Adrenal gland (tissue), 12 donors: ENCODE data around the gene DNAH11. TPM values are rescaled to one million over a fixed set of nuclear protein-coding genes. Genes with fewer than 3 reads are reported as not detected.

Experiments used
- DNase-seq, 7 donors: peaks; one replicate each; pipeline ENCODE4 v3.0.0-alpha.2; 2019 to 2020
- H3K27ac ChIP-seq, 5 donors: fragments of 200-600 bp; sonication (generic) in 4 of 5; 1 replicate in 3 of 5; 2 replicates in 2 of 5; pipeline versions ENCODE4 v1.5.1 to v1.8.0; 2016 to 2020; ENCODE audit warnings: mild to moderate bottlenecking in 1 of 5
- H3K27me3 ChIP-seq: fragments of 200-600 bp; 2 replicates; pipeline ENCODE4 v1.8.0; 2021
- H3K36me3 ChIP-seq, 2 donors: fragments of 200-600 bp; replicated peaks in 1 of 2; 1 replicate in 1 of 2; 2 replicates in 1 of 2; pipeline versions ENCODE4 v1.5.1 to v1.8.0; 2018 to 2022
- H3K4me1 ChIP-seq, 2 donors: fragments of 200-600 bp; replicated peaks in 1 of 2; 1 replicate in 1 of 2; 2 replicates in 1 of 2; pipeline versions ENCODE4 v1.5.1 to v1.8.0; 2018 to 2021
- H3K4me3 ChIP-seq, 4 donors: fragments of 200-600 bp; sonication (generic) in 3 of 4; one replicate each; pipeline ENCODE4 v1.5.1; 2016 to 2018
- H3K9me3 ChIP-seq, 3 donors: fragments of 200-600 bp; sonication (generic) in 1 of 3; replicated peaks in 1 of 3; 1 replicate in 2 of 3; 2 replicates in 1 of 3; pipeline versions ENCODE4 v1.5.1 to v1.8.0; 2016 to 2021
- POLR2A ChIP-seq, 2 donors: fragments of 450-650 bp; IDR thresholded peaks; one replicate each; pipeline ENCODE4 v1.6.1; 2017; ENCODE audit warnings: antibody characterized with exemption in 2 of 2, mild to moderate bottlenecking in 2 of 2, moderate library complexity in 1 of 2
- WGBS, 4 donors: extraction: QIAGEN DNeasy Blood & Tissue Kit in 2 of 4; methylation state at CpG; one replicate each; pipeline versions ENCODE4 v1.1.5 to v1.1.7; 2013 to 2017; 5-methylcytosine and 5-hydroxymethylcytosine counted together
- intact Hi-C, 2 donors: fragments of 100-400 bp; cut with DNase I; formaldehyde crosslinking; loops; one replicate each; pipeline versions ENCODE4 v1.14.1 to v1.15.0; 2022 to 2023
- polyA plus RNA-seq, 3 donors: library from polyadenylated mRNA; stranded (reverse); fragments of 200-250 nt in 2 of 3; fragments of 350-450 nt in 1 of 3; fragmentation: Illumina TruSeq in 1 of 3; extraction: RNeasy Lipid Tissue Mini Kit (QIAGEN cat#74804) in 1 of 3; gene quantifications; one replicate each; pipeline ENCODE4 v1.2.3, GENCODE V29; 2013 to 2014
- total RNA-seq, 9 donors: library from RNA; depleted of rRNA in 4 of 9; stranded (reverse); fragments of >200 nt in 4 of 9; fragments of 120-200 nt in 1 of 9; fragmentation: NEBNext Ultra II Directional in 1 of 9; extraction: Animal tissue kit (Norgen Biotek cat#: 25700) in 1 of 9; gene quantifications; one replicate each; pipeline versions ENCODE4 v1.1.0 to v1.2.4, GENCODE V29; 2013 to 2023
- TF ChIP-seq, protein P1 (sequence below), 6 experiments: fragments of 450-650 bp in 4 of 6; fragments of 200-600 bp in 2 of 6; sonication (generic) in 1 of 6; IDR thresholded peaks; 1 replicate in 5 of 6; 2 replicates in 1 of 6; pipeline versions ENCODE4 v1.5.1 to v1.8.0; 2016 to 2021; ENCODE audit warnings: antibody characterized with exemption in 6 of 6, mild to moderate bottlenecking in 2 of 6, moderate library complexity in 1 of 6
- donor health status: healthy with polysubstance abuse.
- donor health status: Bipolar disorder and iron deficiency.
- donor health status: DM: yes; HTN: yes; CAD: no.
- donor health status: DM: no; HTN: no; CAD: no.
- donor health status: DM: no; HTN: no; CAD: no.
- donor health status: DM: yes; HTN: yes; CAD: no.

Gene DNAH11
- total and polyA plus RNA-seq, 12 donors = 5.1 to 77.7 (median 23.1) TPM

DNA sequence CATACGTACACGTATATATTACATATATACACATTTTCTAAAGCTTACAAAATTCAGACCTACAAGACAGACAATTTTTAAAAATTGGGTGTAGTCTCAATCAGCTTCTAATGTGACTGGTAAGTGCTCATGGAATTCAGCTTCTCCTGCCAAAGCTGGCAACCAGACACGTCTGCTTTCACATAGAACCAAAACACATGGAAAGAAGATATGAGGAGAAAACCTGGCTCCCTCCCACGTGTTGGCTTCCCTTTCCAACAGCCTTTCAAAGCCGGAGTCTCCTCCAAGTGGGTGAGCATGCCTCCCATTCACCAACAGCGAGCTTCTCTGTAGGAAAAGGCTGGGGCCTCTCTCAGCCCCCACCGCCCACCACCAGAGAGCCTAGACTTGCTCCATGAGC, 369.5 kb downstream of the DNAH11 start:
- Histone ChIP-seq H3K36me3 (no peaks in the 10 kb centered on the region), H3K9me3 (no peaks in the 10 kb centered on the region), H3K27ac (no peak overlapping the region), H3K4me3 (no peak overlapping the region), H3K27me3 (no peaks in the 10 kb centered on the region), H3K4me1 (no peaks in the 10 kb centered on the region)
- DNase-seq = no peak
- intact Hi-C loops = no loop called here
- TF ChIP-seq, protein P1, sequence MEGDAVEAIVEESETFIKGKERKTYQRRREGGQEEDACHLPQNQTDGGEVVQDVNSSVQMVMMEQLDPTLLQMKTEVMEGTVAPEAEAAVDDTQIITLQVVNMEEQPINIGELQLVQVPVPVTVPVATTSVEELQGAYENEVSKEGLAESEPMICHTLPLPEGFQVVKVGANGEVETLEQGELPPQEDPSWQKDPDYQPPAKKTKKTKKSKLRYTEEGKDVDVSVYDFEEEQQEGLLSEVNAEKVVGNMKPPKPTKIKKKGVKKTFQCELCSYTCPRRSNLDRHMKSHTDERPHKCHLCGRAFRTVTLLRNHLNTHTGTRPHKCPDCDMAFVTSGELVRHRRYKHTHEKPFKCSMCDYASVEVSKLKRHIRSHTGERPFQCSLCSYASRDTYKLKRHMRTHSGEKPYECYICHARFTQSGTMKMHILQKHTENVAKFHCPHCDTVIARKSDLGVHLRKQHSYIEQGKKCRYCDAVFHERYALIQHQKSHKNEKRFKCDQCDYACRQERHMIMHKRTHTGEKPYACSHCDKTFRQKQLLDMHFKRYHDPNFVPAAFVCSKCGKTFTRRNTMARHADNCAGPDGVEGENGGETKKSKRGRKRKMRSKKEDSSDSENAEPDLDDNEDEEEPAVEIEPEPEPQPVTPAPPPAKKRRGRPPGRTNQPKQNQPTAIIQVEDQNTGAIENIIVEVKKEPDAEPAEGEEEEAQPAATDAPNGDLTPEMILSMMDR (IDR thresholded peaks at IDR 0.05) = no peak
- no peak for TF ChIP-seq POLR2A (IDR thresholded peaks at IDR 0.05)
- WGBS, 4 donors = 79 to 84% (median 82%) methylated on average over 3 to 7 of the region's 7 CpGs

DNA sequence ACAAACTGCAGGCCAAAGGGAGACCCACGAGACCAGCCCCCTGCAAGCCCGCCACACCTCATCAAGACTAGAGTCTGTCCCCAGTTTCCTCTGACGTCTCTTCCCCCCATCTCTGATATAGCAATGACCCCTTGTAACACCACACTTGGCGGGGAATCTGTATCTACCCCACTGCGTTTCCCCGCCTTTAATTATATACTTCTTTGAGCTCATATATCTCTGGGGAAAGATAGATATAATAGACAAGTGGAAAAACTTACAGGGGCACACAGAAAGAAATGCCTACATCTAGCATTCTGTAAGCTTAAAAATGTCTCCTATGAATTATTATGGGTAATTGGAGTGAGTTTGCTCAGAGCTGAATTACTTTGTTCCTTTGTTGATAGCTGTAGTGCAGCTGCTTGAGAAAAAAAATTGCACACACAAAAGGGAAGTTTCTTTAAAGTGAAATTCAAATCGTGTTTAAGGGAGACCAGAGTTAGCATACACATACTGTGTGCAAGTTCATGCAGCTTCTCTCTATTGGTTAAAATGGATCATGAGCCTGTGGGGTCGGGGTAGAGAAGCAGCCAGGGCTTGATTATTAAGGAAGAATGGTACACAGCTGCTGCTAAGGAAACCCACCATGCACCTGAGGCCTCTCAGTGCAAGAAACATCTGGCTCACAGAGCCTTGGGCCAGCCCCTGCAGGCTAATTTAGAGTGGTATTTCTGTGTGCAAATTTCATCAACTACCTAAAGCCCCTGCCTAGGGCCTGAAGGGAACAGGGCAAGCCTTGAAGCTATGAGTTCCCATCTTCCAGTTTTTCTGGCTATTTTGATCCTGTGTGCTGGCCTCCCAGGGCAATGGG, 370.3 kb downstream of the DNAH11 start:
- intact Hi-C loops = no loop called here
- H3K27ac ChIP-seq = no peak overlapping the region
- WGBS, 4 donors = 76 to 85% (median 81%) methylated on average over 8 of the region's 8 CpGs
- TF ChIP-seq POLR2A (IDR thresholded peaks at IDR 0.05) = no peak
- H3K27me3 ChIP-seq = no peaks in the 10 kb centered on the region
- no peaks in the 10 kb centered on the region for H3K36me3 ChIP-seq
- H3K4me3 ChIP-seq = no peak overlapping the region
- no peak for DNase-seq
- no peaks in the 10 kb centered on the region for H3K9me3 ChIP-seq
- H3K4me1 ChIP-seq = no peaks in the 10 kb centered on the region

GRCh38 chr7:21914671-21915070, 371.8 kb downstream of the DNAH11 start:
- no peaks in the 10 kb centered on the region for H3K27me3 ChIP-seq
- no peak overlapping the region for H3K27ac ChIP-seq
- intact Hi-C loops = no loop called here
- H3K36me3 ChIP-seq = no peaks in the 10 kb centered on the region
- H3K4me1 ChIP-seq = no peaks in the 10 kb centered on the region
- WGBS, 4 donors = 88 to 98% (median 91%) methylated on average over 5 of the region's 5 CpGs
- no peaks in the 10 kb centered on the region for H3K9me3 ChIP-seq
- TF ChIP-seq, protein P1 (IDR thresholded peaks at IDR 0.05) = no peak
- no peak for TF ChIP-seq POLR2A (IDR thresholded peaks at IDR 0.05)
- H3K4me3 ChIP-seq = no peak overlapping the region
- no peak for DNase-seq

- H3K4me3 ChIP-seq = no peak overlapping the region
- WGBS, 4 donors = 88 to 91% (median 89%) methylated on average over 3 of the region's 3 CpGs
- no peaks in the 10 kb centered on the region for H3K27me3 ChIP-seq
- DNase-seq = no peak
- no peaks in the 10 kb centered on the region for H3K36me3 ChIP-seq
- H3K9me3 ChIP-seq = no peaks in the 10 kb centered on the region
- no peak overlapping the region for H3K27ac ChIP-seq
- TF ChIP-seq, protein P1 (IDR thresholded peaks at IDR 0.05) = no peak
- TF ChIP-seq POLR2A (IDR thresholded peaks at IDR 0.05) = no peak
- H3K4me1 ChIP-seq = no peaks in the 10 kb centered on the region
- intact Hi-C loops = no loop called here
Observed at GRCh38 chr7:21915140-21915539, 372.3 kb downstream of the DNAH11 start.

- Histone ChIP-seq H3K27me3 (no peaks in the 10 kb centered on the region), H3K4me1 (no peaks in the 10 kb centered on the region), H3K27ac (no peak overlapping the region), H3K4me3 (no peak overlapping the region), H3K36me3 (no peaks in the 10 kb centered on the region), H3K9me3 (no peaks in the 10 kb centered on the region)
- no peak for DNase-seq
- WGBS, 4 donors = 89 to 98% (median 92%) methylated on average over 2 to 7 of the region's 7 CpGs
- TF ChIP-seq, protein P1 (IDR thresholded peaks at IDR 0.05) = no peak
- intact Hi-C loops = no loop called here
Observed at GRCh38 chr7:21916176-21916575, 373.3 kb downstream of the DNAH11 start.
